PFSK-1 (cell line): ENCODE data around the gene DCUN1D4.

Source experiments
- FOXP2 ChIP-seq: optimal IDR thresholded peaks from 2 replicates; pipeline ENCODE3; 2011; ENCODE audit warnings: borderline replicate concordance, control low read depth, inconsistent platforms; ENCODE audit not compliant: insufficient read depth; ENCODE audit errors: extremely low read length, extremely low read depth
- POLR2AphosphoS5 ChIP-seq: IDR thresholded peaks from 2 replicates; pipeline ENCODE4 v1.6.1; 2012; ENCODE audit warnings: low read depth, mild to moderate bottlenecking, control low read depth, low read length, moderate library complexity
- SIN3A ChIP-seq: IDR thresholded peaks from 2 replicates; pipeline ENCODE4 v1.6.1; 2012; ENCODE audit warnings: mild to moderate bottlenecking, low read length, moderate library complexity, borderline replicate concordance; ENCODE audit not compliant: insufficient read depth
- TAF1 ChIP-seq: IDR thresholded peaks from 2 replicates; pipeline ENCODE4 v1.6.1; 2012; ENCODE audit warnings: low read length, control low read depth, borderline replicate concordance; ENCODE audit not compliant: insufficient read depth
- TF ChIP-seq, protein P1 (sequence below), 2 experiments: IDR thresholded peaks; 2 replicates each; pipeline versions ENCODE4 v1.6.1 to v1.8.0; 2011 to 2012; ENCODE audit warnings: low read depth in 2 of 2, low read length in 2 of 2, control low read depth in 1 of 2, inconsistent platforms in 1 of 2, mild to moderate bottlenecking in 1 of 2, moderate library complexity in 1 of 2; ENCODE audit not compliant: insufficient read depth in 1 of 2

The DCUN1D4 gene

DNA sequence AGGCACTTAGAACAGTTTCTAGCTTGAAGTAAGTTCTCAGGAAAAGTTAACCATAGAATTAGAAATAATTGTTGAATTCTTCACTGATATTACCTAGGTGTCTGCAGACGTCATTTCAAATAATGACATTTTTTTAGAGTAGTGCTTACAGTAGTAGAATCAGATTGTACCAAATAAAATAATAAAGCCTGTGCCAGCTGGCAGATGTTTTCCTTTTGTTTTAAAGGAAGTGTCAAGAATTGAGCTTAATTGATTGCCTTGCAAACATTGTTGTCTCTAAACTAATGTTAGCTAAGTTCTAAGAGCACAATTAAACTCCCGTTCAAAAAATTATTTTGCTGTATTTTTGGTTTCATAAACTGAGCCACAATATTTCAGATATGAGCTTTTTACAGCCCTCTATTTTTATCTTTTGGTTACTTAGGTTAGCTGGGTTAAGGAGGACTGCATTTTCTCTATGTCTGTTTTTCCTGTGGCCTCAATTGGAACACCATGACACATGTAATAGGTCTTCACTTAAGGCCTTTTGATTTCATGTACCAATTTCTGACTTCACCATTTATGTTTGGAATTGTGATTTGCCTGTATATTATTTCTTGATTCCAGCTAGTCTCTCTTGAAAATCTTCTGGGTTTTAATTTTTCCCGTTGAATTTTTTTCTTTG is 64.2 kb downstream of the DCUN1D4 start:
- no peak for TF ChIP-seq FOXP2
- TF ChIP-seq, protein P1, sequence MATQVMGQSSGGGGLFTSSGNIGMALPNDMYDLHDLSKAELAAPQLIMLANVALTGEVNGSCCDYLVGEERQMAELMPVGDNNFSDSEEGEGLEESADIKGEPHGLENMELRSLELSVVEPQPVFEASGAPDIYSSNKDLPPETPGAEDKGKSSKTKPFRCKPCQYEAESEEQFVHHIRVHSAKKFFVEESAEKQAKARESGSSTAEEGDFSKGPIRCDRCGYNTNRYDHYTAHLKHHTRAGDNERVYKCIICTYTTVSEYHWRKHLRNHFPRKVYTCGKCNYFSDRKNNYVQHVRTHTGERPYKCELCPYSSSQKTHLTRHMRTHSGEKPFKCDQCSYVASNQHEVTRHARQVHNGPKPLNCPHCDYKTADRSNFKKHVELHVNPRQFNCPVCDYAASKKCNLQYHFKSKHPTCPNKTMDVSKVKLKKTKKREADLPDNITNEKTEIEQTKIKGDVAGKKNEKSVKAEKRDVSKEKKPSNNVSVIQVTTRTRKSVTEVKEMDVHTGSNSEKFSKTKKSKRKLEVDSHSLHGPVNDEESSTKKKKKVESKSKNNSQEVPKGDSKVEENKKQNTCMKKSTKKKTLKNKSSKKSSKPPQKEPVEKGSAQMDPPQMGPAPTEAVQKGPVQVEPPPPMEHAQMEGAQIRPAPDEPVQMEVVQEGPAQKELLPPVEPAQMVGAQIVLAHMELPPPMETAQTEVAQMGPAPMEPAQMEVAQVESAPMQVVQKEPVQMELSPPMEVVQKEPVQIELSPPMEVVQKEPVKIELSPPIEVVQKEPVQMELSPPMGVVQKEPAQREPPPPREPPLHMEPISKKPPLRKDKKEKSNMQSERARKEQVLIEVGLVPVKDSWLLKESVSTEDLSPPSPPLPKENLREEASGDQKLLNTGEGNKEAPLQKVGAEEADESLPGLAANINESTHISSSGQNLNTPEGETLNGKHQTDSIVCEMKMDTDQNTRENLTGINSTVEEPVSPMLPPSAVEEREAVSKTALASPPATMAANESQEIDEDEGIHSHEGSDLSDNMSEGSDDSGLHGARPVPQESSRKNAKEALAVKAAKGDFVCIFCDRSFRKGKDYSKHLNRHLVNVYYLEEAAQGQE (IDR thresholded peaks at IDR 0.05; ENCODE audit: insufficient read depth in 1 of 2, low read depth in 2 of 2, low read length in 2 of 2), result no peak
- no peak for TF ChIP-seq SIN3A
- TF ChIP-seq POLR2AphosphoS5, result no peak
- TF ChIP-seq TAF1, result no peak

DNA sequence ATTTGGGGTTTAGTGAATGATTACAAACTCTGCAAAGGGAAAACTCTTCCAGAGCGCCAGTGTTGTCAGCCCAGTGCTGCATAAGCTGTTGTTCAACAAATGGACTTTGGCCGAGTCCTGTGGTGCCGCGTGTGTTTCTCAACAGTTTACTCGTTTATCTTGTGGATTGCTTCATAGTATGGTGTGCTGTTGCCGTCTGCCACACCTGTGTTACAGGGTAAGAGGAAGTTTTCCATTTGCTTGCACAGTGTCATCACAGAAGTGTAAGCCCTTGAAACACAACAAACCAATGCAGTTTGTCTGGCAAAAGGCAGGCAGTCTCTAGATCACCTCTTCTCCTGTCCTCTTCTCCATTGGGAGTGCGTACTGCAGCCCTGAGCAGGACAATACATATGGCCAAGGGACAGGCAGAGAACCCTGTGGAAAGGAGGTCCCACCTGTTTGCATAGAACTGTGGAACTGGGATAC is 66.3 kb downstream of the DCUN1D4 start:
- TF ChIP-seq TAF1, result no peak
- no peak for TF ChIP-seq FOXP2
- no peak for TF ChIP-seq POLR2AphosphoS5
- TF ChIP-seq SIN3A, result no peak
- TF ChIP-seq, protein P1 (IDR thresholded peaks at IDR 0.05; ENCODE audit: insufficient read depth in 1 of 2, low read depth in 2 of 2, low read length in 2 of 2), result no peak

DNA sequence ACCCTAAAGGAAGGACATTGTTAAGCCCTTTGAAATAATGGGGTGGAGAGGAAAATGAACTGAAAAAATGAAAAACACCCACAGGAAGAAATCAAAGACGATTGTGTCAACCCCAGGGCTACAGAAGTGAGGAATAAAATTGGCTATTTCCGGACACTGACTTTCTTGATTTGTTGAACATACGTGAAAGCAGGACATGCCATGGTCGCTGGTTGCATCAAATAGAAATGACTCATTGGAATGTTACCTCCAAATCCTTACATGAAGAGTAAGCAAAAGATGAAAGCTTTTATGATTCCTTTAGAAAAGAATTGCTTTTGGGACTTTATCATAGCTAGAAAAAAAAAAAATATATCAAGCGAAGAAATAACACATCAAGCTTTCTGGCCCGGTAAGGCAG is 75.3 kb downstream of the DCUN1D4 start:
- TF ChIP-seq TAF1, result no peak
- no peak for TF ChIP-seq SIN3A
- no peak for TF ChIP-seq POLR2AphosphoS5
- TF ChIP-seq FOXP2, result no peak
- TF ChIP-seq, protein P1 (IDR thresholded peaks at IDR 0.05; ENCODE audit: insufficient read depth in 1 of 2, low read depth in 2 of 2, low read length in 2 of 2), result no peak

DNA sequence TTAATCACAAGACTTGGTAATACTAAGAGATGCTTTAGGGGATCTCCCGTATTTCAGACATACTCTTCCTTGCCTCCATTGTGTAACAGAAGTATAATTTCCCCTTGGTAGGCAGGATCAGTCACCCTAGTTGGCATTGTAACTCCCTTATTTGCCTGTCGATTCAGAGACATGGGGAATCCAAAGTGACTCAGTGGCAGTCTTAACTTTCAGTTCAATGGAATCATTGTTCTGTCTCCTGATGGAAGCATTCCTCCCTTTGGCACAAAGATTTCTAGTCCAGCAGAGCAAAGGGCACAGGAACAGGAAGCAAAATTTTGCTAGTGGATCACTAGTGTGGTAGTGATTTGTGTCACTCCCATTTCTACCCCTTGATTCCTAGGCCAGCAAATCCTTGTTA is 80.4 kb downstream of the DCUN1D4 start:
- TF ChIP-seq TAF1, result no peak
- no peak for TF ChIP-seq POLR2AphosphoS5
- TF ChIP-seq, protein P1 (IDR thresholded peaks at IDR 0.05; ENCODE audit: insufficient read depth in 1 of 2, low read depth in 2 of 2, low read length in 2 of 2), result no peak
- TF ChIP-seq SIN3A, result no peak
- no peak for TF ChIP-seq FOXP2
